ENCODE results near the gene CEBPG. TPM values are rescaled to one million over a fixed set of nuclear protein-coding genes. Genes with fewer than 3 reads are reported as not detected.
A peak's percentile ranks its signal among the peaks of the same experiment; 100 is the strongest.

Gene CEBPG
- total RNA-seq, 1 donor from 2014 or later: 75.1 TPM

DNA sequence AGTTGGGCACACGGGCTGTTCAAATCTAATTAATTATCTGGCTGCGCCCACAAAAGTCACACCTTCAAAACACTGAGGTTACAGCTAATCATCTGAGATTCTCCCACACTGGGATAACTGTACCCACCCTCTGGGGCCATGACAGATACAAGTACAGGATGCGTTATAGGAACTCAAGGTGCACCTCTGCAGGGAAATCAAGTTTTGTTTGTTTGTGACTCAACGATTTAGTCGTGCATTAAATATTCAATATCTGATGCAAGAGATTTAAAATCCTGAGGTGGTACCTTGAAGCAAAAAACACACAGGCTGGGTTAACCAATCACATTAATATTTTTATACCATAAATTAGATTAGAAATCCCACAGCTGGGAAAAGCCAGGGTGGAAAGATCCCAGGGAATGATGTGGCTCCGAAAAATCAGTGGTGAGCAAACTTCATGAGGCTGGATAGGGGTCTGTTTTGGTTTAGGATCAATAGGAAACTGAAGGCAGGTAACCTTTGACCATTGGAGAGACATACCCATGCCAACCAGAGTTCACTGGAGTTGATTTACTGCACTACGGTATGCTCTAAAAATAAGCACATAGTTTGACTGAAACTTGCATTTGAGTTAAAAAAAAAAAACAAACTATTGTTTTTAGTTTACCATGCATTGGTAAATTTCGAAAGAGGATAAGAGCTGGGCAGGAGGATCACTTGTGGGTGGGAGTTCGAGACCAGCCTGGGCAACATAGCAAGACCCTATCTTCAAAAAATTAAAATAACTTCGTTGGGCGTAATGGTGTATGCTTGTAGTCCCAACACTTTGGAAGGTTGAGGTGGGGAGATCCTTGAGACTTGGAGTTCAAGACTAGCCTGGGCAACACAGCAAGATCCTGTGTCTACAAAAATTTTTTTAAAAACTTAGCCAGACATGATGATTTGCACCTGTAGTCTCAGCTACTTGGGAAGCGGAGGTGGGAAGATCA, 23.9 kb upstream of the CEBPG start:
- Mint-ChIP-seq H3K4me1 (ENCODE audit: low read depth, unreplicated experiment) (peaks cover 3% of the 10 kb centered on the region), H3K36me3 (ENCODE audit: unreplicated experiment) (no peaks in the 10 kb centered on the region), H3K27me3 (ENCODE audit: unreplicated experiment) (no peaks in the 10 kb centered on the region), H3K4me3 (ENCODE audit: unreplicated experiment) (no peak overlapping the region), H3K9me3 (ENCODE audit: unreplicated experiment) (peaks cover 2% of the 10 kb centered on the region), H3K27ac (ENCODE audit: unreplicated experiment) (no peak overlapping the region)
- no peak for TF ChIP-seq CTCF (IDR thresholded peaks at IDR 0.05; ENCODE audit: partially characterized antibody, unreplicated experiment)
- no peak for DNase-seq

DNA sequence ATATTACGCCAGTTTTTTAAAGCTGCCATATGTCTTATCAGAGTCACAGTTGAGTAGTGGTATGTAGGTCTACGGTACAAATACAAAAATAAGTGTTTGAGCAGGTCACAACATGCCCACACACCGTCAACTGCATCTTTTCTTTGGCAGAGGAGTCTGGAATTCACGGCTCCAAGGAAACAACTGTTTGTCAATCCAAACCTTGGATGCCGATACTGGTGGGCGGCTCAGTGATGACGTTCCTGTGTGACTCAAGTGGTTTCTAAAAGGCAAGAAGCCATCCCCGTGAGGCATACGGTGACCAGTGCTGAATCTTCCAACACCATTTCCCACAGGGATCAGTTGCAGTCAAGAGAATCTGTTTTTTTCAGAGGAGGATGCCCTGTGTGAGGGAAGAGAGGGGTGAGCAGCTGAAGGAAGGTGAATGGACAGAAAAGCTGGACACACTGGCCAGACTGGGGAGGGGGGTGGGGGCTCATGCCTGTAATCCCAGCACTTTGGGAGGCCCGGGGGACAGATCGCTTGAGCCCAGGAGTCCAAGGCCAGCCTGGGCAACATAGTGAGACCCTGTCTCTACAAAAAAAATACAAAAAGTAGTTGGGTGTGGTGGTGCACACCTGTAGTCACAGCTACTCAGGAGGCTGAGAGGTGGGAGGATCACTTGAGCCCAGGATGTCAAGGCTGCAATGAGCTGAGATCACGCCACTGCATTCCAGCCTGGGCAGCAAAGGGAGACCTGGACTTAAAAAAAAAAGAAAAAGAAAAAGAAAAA, 22.8 kb upstream of the CEBPG start:
- peaks cover 3% of the 10 kb centered on the region for H3K9me3 Mint-ChIP-seq (ENCODE audit: unreplicated experiment)
- H3K36me3 Mint-ChIP-seq (ENCODE audit: unreplicated experiment): peaks cover 2% of the 10 kb centered on the region
- DNase-seq: no peak
- TF ChIP-seq CTCF (IDR thresholded peaks at IDR 0.05; ENCODE audit: partially characterized antibody, unreplicated experiment): no peak
- no peak overlapping the region for H3K4me3 Mint-ChIP-seq (ENCODE audit: unreplicated experiment)
- no peaks in the 10 kb centered on the region for H3K27me3 Mint-ChIP-seq (ENCODE audit: unreplicated experiment)
- H3K27ac Mint-ChIP-seq (ENCODE audit: unreplicated experiment): no peak overlapping the region
- H3K4me1 Mint-ChIP-seq (ENCODE audit: low read depth, unreplicated experiment): no peaks in the 10 kb centered on the region

DNA sequence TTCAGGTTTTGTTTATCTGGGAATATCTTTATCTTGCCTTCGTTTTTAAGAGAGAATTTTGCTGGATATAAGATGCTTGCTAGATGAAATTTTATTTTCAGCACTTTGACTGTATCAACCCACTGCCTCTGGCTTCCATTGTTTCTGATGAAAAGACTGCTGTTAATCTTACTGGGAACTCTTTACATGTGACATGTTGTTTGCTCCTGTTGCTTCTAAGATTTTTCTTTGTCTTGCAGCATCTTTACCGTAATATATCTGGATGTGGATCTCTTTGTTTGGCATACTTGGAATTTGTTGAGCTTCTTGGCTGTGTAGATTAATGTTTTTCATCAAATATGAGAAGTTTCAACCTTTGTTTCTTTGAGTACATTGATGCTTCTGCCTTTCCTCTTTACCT, 18.0 kb upstream of the CEBPG start:
- no peak for TF ChIP-seq CTCF (IDR thresholded peaks at IDR 0.05; ENCODE audit: partially characterized antibody, unreplicated experiment)
- H3K4me1 Mint-ChIP-seq (ENCODE audit: low read depth, unreplicated experiment): no peaks in the 10 kb centered on the region
- H3K27ac Mint-ChIP-seq (ENCODE audit: unreplicated experiment): peak overlapping the region; percentile 36
- DNase-seq: no peak
- peaks cover 4% of the 10 kb centered on the region for H3K9me3 Mint-ChIP-seq (ENCODE audit: unreplicated experiment)
- H3K36me3 Mint-ChIP-seq (ENCODE audit: unreplicated experiment): peaks cover 6% of the 10 kb centered on the region
- H3K27me3 Mint-ChIP-seq (ENCODE audit: unreplicated experiment): no peaks in the 10 kb centered on the region
- H3K4me3 Mint-ChIP-seq (ENCODE audit: unreplicated experiment): no peak overlapping the region

- Mint-ChIP-seq H3K4me1 (ENCODE audit: low read depth, unreplicated experiment) (no peaks in the 10 kb centered on the region), H3K36me3 (ENCODE audit: unreplicated experiment) (peaks cover 6% of the 10 kb centered on the region), H3K27me3 (ENCODE audit: unreplicated experiment) (no peaks in the 10 kb centered on the region), H3K27ac (ENCODE audit: unreplicated experiment) (no peak overlapping the region), H3K9me3 (ENCODE audit: unreplicated experiment) (peaks cover 4% of the 10 kb centered on the region), H3K4me3 (ENCODE audit: unreplicated experiment) (no peak overlapping the region)
- no peak for DNase-seq
- TF ChIP-seq CTCF (IDR thresholded peaks at IDR 0.05; ENCODE audit: partially characterized antibody, unreplicated experiment): no peak
Observed at GRCh38 chr19:33357556-33357955, 16.0 kb upstream of the CEBPG start.
